Glomerular visceral epithelial cell (primary cell): ENCODE results near the gene LILRB2.
"Not testable (repeated sequence)": the region's sequence is repeated elsewhere in the genome, so short reads cannot be mapped to it uniquely, and the experiment has no call there.

Experiments used
- DNase-seq: peaks from one replicate; pipeline ENCODE4 v3.0.0-alpha.2; 2016; ENCODE audit errors: extremely low spot score

LILRB2 gene

GRCh38 chr19:54272181-54272580 is 8.7 kb downstream of the LILRB2 start:
- DNase-seq = not testable (repeated sequence)

GRCh38 chr19:54271587-54271986 is 9.3 kb downstream of the LILRB2 start:
- not testable (repeated sequence) for DNase-seq

- no peak for DNase-seq
These were observed 9.8 kb downstream of the LILRB2 start for GRCh38 chr19:54271106-54271505.

- DNase-seq = no peak
These were observed 12.0 kb downstream of the LILRB2 start for GRCh38 chr19:54268936-54269335.

- peak; percentile 61 for DNase-seq
These were observed 14.8 kb downstream of the LILRB2 start for GRCh38 chr19:54266133-54266532.

- no peak for DNase-seq
These were observed 18.4 kb downstream of the LILRB2 start for GRCh38 chr19:54262470-54262869.

- no peak for DNase-seq
These were observed 18.8 kb downstream of the LILRB2 start for GRCh38 chr19:54262066-54262465.

GRCh38 chr19:54257116-54257480 is 23.8 kb downstream of the LILRB2 start, which contains the start of gene LILRB5:
Gene LILRB5 (minus strand): TSS chr19:54257273. CDS start chr19:54257193, 80 bp downstream.
- DNase-seq = no peak

- DNase-seq = no peak
These were observed 24.4 kb downstream of the LILRB2 start for GRCh38 chr19:54256250-54257115.

- DNase-seq = no peak
These were observed 25.7 kb downstream of the LILRB2 start for GRCh38 chr19:54255105-54255775.

- DNase-seq = no peak
These were observed 26.6 kb downstream of the LILRB2 start for GRCh38 chr19:54254195-54254906.

GRCh38 chr19:54253331-54254194 is 27.3 kb downstream of the LILRB2 start:
- DNase-seq = no peak

GRCh38 chr19:54252845-54253244 is 28.1 kb downstream of the LILRB2 start:
- DNase-seq = no peak

- no peak for DNase-seq
These were observed 28.7 kb downstream of the LILRB2 start for GRCh38 chr19:54252243-54252642.

- DNase-seq = no peak
These were observed 32.8 kb downstream of the LILRB2 start for GRCh38 chr19:54248016-54248601.

- no peak for DNase-seq
These were observed 33.6 kb downstream of the LILRB2 start for GRCh38 chr19:54247106-54247930.

- DNase-seq = no peak
These were observed 35.0 kb downstream of the LILRB2 start for GRCh38 chr19:54245936-54246335.

- DNase-seq = not testable (repeated sequence)
These were observed 37.1 kb downstream of the LILRB2 start for GRCh38 chr19:54243809-54244208.

- DNase-seq = not testable (repeated sequence)
These were observed 38.3 kb downstream of the LILRB2 start, which contains the start of gene LILRA6 for GRCh38 chr19:54242646-54243045. Gene LILRA6 (minus strand): TSS chr19:54242790.

- DNase-seq = not testable (repeated sequence)
These were observed 38.7 kb downstream of the LILRB2 start for GRCh38 chr19:54242234-54242633.
